Kidney tubule cell (primary cell): ENCODE results near the gene DEDD.

ENCODE experiments used
- DNase-seq: peaks from one replicate; pipeline ENCODE4 v3.0.0-alpha.2; 2018; ENCODE audit warnings: low spot score

Gene DEDD

DNA sequence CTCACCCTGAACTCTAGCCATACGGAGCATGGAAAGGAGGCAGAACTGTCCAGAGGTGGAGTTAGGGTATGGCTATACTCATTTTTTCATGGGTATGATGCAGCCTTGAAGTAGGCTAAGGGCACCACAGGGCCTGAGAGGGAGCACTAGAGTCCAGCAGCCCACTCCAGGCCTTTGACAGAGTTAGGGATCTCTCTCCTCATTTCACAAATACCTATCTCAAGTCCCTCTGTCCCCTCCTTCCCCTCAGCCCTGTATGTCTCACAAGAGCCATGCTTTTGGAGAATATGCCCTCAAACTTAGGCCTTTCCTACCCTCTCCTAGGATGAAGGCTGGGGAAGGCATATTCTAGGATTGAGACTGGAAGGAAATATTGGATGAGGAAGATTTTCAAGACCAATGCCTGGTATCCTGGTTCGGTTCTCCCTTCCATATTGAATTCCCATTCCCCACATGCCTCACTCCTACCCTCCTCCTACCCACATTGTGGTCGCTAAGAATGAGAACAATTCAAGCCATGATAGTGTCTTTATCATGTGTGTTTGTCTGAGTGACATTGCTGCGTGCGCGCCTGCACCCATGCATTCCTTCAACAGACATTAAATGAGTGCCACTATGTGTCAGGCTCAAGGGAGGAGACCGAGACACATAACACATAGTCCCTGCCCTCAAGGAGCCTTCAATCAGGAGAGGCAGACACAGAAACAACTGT is 40.5 kb downstream of the DEDD start:
- DNase-seq: peak; percentile 29

DNA sequence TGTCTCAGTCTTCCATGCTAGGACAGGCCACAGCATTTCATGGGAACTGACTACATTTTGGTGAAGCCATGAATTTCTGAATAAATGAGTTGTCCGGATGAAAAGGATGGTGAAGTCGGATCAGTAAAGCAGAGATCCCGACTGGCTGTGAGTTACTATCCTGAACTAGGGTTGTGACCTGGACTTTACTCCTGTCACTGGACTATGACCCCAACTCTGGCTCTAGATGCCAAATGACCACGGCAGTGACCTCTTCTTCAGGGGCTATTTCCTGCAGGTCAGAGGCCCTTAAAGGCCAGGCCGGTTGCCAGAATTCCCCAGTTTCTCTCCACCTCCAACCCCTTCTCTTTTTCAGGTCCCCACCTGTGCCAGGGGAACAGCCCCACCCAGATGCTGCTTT is 41.4 kb downstream of the DEDD start:
- DNase-seq: no peak

DNA sequence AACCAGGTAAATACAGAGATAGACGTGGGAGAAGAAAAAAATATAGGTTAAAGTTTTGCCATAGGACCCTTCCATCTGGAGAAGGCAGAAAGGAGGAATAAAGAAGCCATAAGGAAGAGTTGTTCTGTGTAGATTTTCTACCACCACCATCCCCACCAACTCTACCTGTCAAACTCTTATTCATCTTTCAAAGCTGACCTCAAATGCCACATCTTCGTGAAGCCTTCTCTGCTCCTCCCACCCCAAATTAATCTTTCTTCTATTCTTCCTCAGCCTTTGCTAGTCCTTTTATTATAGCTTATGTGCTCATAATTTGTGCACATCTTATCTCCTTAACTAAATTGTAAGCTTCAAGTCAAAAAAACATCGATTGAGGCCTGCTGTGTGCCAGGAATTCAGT is 41.9 kb downstream of the DEDD start:
- DNase-seq: no peak

DNA sequence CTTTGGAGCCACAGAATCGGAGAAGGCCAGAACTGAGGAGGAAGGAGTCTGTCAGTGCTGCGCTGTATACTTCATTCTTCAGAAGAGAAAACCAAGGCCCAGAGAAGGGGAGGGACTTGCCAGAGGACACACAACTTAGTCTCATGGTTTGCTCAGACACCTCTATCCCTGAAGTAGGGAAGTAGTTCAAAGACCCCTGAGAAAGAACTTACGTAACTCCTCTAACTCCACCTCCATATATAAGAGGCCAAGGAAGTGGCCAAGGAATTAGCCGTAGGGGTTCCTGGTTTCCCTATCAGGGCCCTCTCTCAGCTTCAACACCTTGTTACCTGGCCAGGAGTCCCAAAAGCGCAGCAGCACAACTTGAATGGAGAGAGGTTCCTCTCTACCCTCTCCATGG is 42.5 kb downstream of the DEDD start:
- no peak for DNase-seq

DNA sequence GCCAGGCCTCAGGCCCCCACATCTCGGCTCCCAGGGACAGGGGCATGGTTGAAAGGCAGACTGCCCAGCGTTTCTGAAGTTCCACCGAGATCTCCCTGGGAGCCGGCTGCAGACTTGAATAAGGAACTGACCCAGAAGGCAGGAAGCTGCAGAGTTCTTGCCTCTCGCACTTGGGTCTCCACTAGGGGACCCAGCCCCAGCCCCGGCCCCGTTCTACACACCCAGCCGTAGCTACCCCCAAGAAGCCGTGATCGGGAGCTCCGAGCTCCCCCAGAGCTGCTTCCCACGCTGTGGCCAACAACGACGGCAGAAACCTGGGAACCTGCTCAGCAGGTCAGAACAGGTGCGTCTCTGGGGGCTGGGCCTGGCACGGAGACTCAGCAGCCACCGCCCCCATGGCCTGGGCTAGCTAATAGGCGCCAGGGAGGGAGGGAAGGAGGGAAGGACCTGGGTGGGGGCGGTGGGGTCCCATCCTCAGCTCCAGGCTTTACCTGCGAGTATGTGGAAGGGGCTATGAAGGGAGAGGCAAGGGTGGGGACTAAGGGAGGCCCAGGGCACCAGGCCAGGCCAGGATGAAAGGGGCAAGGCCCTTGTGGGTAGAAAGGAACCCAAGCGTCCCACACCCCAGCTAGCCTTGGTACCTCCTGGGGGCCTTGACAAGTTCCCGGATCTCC is 43.1 kb downstream of the DEDD start, which contains the start of gene NECTIN4:
NECTIN4 (minus strand) TSS at position 308 of the 674 bp plus-strand sequence; CDS start at position 46, 262 bp downstream.
- peak; percentile 61 for DNase-seq

DNA sequence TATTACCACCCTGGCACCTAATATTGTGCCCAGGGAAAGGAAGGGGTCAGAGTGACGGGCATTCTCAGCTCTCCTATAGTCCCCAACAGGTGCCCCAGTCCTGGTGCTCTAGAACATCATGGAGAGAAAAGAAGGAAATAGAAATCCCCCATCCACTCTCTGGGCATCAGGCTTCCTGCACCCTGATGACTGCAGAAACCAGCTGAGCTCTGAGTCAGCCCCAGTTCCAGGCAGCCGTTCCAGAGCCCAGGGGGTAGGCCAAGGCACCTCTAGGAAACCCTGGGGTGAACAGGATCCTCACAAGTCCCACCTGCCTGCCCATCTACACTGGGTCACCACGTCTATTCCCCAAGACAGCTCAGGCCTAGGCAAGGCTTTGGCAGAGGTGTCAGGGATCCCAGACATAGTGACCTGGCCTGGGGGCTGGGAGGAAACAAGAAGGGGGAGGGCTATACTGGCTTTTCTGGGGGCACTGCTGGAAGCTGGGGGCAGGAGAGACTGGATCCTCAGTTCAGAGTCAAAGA is 43.8 kb downstream of the DEDD start:
- peak; percentile 84 for DNase-seq

DNA sequence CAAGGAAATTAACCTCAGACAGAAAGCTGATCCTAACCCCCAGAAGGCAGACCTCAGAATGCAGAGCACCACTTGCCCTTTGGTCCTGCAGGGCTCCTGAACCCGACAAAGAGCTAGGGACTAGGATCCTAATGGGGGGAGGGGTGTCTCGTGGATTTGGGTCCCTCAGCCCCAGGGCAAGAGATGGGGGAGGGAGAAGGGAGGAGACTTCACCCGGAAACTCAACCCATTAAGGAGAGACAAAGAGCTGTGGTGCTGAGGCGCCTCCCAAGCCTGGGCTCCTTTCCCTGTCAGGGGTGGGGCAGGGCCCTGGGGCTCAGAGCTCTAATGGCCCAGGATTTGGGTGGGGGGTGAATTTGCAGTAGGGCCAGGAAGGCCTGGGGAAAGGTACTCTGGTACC is 46.0 kb downstream of the DEDD start:
- no peak for DNase-seq

DNA sequence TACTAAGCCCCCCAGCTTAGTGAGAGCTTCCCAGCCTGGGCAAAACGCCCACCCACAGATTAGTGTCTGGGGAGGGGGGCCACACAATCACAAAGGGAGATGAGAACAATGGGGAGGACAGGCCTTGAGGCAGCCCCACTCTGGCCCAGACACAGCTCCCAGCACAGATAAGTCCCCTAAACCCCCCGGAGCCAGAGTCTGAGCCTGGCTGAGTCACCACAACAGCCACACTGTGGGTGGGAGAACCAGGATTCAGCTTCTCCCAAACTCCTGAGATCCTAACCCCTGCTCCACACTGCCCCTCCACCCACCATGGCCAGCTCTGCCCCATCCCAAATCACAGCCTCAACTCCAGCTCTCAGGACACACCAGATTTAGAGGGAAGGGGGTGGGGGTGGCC is 47.3 kb downstream of the DEDD start:
- no peak for DNase-seq

DNA sequence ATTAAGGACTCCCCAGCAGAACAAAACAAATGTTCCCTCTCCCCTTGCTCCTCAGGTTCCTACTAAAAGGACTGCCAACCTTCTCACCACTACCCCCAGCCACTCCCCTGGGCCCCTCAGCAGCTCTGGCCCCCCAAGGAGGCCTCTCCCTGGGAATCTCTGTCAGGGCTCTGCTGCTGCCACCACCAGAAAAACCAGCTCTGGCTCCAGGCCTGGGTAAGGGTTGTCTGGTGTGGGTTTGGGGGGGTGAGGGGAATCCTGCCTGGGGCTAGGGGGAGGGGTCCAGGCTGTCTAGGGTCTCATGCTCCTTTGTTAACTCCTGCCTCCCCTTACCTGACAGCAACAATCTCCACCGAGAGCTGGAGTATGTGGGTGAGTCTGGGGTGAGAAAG is 47.9 kb downstream of the DEDD start:
- no peak for DNase-seq

DNA sequence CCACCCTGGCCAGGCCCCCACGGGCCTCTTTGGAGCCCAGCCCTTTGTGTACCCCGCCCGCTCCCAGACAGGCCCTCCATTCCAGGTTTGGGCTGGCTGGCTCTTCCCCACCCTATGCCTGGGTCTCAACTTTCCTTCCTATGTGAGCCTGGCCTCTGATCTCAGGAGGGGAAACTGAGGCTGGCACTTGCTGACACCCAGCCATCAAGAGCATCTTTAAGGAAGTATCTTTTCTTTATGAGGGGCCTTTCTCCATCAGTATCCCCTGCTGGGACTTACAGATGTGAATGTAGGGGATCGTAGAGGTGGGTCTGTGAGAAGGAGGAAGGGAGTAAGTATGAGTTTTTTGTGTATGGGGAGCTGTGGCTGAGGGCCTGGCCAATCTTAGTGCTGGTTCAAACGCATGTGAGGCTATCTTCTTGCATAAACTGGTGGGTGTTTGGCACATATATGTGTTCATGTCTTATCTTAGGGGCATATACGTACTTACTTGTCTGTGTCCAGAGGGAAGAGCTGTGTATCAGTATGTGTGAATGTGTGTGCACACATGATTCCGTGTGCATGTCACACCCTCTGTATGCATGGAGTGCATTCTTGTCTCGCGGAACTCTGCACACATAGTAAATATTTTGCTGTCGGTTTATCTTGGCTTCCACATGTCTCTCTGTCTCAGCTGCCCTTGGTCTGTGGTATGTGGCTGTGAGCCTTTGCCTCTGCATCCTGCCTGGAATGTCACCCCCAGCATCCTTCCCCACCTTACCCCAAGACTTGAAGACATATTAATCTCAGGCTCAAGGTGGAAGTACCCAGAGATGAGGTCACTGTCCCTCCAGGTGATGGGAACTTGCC is 48.5 kb downstream of the DEDD start:
- peak; percentile 33 for DNase-seq

DNA sequence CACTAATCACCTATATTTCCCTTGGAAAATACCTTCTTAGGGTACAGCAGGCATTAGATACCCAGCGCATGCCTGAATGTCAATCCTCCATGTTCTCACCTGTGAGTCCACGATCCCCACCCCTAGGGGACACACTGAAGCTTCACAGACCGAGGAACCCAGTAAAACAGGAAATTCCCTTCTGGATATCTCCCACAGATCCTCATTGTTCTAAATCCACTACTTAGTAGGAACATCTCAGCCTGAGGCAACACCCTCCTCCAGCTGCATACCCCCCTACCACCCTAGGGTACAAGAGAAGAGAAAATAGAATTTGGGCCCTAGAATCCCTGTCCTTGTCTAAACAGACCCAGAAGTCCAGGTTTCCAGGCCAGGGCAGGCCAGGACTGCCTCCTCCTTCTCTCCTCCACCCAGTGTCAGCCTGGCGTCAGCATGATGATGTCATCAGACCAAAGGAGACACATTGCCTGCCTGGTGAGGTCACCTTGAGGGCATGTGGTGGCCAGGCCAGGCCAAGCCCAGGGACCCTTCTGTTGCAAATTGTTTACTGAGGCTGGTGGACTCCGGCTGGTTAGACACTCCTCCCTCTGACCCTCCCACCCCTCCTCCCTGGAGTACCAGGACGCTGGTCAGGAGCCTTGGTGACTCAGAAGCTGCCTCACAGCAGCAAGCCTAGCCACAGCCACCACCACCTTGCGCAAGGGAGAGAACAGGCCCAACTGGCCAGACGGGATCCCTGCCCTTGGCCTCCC is 49.3 kb downstream of the DEDD start:
- DNase-seq: peak; percentile 95

DNA sequence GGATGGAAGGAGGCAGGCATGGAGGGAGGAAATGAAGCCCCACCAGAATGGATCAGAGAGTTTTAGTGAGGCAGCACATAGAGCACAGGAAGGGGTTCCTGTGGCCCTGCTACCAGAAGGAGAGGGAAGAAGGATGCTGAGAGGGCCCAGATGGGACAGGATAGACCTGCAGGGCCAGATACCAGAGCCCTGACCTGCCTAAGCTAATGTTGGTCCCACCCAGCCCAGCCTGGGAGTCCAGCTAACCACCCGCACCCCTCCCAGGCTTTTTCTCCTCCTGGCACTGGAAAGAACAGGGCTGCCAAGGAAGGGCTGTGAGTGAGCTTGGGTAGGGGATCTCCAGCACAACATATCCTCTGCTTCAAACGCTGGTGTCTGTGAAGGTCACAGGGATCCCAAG is 50.0 kb downstream of the DEDD start:
- no peak for DNase-seq

DNA sequence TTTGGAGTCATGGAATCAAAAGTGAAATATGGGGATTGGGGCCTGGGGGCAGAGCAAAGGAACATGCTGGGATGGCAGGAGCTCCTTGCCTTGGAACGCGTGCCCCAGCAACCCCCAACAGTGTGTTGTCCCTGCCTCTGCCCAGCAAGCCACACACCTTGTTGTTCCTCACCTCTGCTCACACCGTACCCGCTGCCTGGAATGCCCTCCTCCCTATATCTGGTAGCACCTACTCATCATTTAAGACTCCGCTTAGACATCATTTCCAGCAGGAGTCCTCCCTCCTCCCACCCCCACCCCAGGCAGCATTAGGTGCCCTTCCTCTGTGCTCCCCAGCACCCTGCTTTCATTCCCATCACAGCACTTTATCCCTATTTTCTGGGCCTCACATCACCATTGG is 50.9 kb downstream of the DEDD start:
- DNase-seq: peak; percentile 17

DNA sequence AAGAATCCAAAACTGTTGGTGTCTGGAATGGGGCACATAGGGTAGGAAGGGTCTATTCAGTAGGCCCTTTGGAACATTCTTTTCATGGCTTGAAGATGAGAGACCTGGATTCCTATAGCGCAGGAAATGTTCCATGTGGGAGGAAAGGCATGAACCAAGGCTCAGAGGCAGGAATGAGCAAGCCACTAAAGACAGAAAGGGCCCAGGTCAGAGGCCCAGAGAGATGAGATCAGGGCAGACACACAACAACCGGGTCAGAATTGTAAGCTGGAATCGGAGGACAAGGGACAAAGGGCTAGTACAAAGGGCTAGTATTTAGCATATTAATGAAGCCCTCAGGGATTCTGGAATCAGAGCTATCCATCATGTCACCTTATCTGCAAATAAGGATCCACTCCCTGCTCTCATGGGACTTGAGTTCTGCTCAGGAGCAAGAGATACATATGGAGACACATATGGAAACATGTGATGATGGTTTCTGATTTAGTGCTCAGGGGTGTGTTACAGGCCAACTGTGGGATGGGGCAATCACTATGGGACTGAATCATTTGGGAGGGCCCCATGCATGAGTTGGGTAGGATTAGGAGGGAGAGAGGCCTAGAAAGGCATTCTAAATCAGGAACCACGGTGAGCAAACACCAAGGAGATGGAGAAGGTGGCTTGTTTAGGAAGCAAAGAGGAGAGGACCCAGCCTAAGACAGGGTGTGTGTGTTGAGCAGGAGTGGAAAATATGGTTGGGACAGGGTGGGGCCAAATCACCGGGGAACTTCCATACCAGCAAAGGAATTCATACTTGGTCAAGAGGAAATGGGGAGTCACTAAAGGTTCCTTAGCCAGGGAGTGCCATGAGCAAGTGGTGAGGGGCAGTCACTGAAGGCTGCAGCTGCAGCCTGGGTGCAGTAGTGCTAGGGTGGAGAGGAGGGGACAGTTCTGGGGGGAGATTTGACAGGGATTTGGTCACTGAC is 51.7 kb downstream of the DEDD start:
- DNase-seq: no peak

DNA sequence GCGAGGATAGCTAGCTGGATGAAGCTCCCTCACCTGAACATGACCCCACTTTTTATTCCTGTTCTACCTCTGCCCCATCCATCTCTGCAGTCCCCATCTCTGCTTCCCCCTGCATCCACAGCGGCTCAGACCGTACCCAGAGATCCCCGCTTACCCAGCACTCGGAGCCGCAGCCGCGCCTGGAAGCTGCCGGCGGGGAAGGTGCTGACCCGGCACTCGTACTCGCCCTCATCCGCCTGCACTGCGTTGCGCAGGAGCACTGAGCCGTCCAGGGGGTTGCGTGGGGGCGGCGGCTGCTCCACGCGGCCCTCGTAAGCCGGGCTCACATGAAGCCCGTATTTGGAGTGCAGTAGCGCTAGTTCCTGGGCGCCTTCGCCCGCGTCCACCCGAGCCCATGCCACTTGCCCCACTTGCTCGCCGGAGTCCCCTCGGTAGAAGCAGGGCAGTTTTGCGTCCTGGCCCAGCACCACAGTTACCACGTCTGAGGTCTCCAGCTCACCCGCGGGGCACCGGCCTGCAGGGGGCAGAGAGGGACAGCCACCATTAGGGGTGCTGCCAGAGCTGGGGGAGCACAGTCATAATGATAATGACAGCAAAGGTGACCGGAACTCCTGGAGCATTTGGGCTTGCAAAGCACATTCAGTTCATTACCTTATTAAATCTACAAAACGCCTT is 52.9 kb downstream of the DEDD start:
- no peak for DNase-seq

DNA sequence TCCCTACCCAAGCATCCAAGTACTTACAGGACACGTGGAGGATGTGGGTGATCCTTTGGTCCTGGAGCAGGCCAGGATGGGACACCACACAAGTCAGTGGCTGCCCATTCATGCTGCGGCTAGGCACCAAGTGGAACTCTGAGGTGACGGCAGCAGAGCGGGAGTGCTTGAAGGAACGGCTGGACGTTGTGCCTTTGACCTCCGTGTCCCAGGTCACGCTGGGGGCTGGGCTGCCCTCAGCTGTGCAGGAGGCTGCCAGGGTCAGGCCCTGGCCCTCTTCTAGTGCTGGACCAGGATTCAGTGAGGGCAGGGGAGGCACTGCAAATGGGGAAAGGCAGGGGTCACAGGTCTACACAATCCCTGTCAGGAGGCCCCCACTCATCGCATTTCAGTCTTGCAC is 55.0 kb downstream of the DEDD start:
- no peak for DNase-seq

DNA sequence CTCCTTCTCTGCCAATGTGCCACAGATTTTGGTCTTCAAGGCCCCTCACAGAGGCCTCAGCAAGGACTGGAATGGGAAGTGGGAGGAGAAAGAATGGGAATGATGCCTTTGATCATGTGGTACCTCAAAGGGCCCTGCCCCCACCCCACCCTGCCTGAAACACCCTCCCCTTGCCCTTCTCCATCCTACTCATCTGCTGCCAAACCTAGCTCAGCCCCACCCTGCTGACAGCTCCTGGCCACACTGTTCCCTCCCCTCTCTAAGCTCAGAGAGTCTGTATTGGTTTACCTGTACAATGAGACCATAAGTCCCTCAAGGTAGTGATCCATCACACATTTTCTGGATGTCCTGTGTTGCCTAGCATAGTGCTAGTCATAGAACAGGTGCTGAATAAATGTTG is 56.1 kb downstream of the DEDD start:
- DNase-seq: no peak

DNA sequence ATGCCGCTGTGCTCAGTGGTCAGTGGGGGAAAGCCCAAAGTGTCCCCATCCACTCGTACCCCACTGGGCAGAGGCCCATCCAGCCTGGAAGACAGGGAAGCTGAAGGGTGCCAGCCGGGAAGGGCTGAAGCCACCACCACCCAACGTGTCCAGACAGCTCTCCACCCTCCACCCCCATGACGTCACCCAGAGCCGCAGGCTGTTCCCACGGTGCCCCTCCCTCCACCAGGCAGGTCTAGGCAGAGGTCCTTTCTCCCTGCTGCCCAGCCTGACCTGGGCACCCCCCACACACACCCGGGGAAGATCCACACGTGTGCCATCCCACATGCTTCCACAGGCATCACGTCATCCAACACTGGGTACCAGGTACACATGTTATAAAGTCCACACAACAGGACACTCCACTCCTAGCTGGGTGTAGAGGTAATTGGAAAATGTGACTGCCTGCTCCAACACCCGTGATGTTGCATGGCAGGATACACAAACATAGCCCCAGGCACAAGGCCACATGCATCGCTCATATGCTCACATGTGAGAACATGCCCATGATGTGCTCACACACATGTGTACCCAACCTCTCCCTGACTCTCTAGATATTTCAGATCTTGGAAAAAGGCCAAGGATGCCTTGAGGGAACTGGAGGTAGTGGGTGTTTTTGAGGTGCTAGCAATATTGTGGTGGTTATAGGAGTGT is 57.6 kb downstream of the DEDD start:
- no peak for DNase-seq

DNA sequence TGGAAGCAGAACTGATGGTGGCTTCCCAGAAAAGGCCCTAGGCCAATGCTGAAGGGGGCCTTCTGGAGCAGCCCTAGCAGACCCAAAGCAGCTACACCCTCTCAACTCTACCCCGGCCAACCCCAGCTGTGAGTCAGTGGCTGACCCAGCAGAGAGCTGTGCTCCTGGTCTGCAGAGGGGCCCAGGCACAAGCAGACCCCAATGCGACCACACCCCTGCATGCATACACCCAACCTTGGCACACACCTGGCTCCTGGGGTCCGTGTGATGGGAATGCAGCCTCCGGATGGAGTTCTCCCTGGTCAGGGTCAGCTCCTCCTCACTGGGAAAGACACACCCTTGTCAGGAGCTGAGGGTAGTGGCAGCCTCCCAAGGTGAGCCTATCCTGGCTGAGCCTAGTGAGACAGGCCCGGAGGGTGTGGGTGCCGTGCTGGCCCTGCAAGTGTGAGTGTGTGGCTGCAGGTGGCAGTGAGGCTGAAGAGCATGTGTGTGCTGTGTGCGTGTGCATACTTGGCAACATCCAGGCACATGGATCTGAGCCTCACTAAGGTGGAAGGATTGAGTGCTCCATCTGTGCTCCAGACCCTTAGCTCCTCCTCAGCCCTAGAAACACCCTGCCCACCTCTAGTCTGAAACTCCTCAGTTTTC is 58.9 kb downstream of the DEDD start:
- no peak for DNase-seq
